Measurements from ENCODE around the gene OTOA.
"Not testable (repeated sequence)": the region's sequence is repeated elsewhere in the genome, so short reads cannot be mapped to it uniquely, and the experiment has no call there.

OTOA gene

DNA sequence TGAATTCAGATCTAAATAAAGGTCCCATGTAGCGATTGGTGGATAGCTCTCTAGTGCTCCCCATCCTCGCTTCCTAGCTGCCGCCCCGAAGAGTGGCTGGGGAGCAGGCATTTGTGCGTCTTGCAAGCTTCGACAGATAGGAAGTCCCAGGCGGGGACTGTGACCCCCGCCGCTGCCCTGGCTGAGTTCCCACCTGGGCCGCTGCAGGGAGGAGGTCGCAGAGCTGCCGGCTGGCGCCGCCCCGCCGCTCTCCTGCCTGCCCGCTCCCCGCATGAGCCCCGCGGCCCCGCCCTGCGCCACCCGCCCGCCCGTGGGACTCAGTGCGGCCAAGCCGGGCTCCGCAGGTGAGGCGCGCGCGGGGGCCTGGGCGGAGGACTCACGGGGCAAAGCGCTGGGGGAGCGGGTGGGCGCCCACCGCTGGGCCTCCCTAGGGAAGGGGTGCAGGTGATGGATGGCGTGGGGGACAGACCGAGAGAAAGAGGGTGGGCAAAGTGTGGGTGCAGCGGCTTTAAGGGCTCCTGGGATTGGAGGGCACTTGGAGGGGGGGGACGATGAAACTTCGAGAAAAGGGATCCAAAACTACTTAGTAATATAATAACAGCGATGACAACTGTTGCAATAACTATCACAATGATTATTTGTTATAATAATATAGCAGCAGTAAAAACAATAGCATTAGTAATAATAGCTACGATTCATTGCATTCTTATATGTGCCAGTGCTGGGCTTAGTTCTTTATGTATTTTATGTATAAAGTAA, at the start of gene OTOA:
Gene OTOA (plus strand): TSS at position 80 of the 759 bp plus-strand sequence. CDS start 14,547 bp downstream, outside the sequence.
- peak; percentile 23 for DNase-seq (ENCODE audit: low read depth, low spot score)

DNA sequence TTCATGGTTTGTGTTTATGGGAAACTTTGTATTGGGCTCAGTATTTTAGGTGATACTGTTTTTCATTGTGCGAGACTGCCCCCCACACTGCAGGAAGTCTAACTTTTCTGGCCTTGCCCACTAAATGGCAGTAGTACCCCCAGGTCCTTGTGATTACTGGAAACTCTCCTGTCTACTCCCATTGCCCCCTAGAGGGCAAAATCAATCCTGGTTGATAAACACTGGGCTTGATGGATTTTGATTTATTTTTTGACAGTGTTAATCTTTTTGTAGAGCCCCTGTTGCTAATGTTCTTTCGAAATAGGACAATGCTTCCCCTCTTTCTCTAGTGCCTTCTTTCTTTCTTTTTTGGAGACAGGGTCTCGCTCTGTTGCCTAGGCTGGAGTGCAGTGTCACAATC, 48.9 kb upstream of the OTOA start:
- DNase-seq (ENCODE audit: low read depth, low spot score): no peak

DNA sequence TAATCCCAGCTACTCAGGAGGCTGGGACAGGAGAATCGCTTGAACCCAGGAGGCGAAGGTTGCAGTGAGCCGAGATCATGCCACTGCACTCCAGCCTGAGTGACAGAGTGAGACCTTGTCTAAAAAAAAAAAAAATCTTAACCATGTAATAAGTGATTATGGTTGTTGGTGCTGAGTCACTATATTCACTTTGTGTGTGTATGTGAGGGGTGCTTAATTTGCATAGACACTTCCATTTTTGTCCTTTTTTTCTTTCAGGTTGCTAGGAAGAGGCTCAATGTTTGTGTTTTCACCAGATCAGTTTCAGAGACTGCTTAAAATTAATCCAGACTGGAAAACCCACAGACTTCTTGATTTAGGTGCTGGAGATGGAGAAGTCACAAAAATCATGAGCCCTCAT, 46.2 kb upstream of the OTOA start:
- DNase-seq (ENCODE audit: low read depth, low spot score): no peak

DNA sequence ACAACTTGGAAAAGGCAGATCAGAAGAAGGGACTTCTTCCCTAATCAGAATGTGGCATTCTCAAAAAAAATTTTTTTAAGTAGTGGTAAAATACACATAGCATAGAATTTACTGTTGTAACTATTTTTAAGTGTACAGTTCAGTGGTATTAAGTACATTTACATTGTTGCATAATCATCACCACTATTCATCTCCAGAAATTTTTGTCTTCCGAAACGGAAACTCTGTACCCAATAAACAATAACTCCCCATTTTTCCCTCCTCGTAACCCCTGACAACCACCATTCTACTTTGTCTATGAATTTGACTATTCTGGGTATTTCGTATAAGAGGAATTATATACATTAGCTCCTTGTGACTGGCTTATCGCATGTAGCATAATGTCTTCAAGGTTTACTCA, 45.5 kb upstream of the OTOA start:
- DNase-seq (ENCODE audit: low read depth, low spot score): no peak

DNA sequence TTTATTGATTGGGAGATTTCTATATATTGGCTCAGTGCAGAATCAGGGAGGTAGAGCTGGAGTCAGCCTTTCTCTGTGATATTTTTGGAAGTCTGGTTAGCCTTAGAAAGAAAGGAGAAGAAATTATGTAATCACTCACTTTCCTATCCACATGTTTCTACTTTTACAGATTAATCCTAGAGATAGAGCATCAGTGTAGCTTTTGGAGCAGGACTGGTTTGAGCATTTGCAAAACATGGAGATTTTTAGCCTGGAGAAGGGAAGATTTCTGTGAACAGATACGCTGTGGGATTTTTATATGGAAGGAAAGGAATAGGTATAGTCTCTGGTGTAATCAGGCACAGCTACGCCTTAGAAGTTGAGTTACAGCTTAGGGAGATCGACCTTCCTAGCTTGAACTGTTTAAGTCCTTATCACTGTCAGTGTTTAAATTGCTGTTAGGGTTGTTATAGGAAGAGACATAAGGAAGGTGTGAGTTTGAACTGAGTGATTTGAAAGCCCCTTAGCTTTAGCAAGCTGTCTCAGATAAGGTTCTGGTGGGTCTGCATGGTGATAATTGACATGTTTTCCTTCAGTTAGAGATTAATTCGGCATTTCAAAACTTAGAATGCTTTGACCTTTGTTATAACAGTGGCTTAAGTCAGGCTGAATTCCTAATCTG, 43.9 kb upstream of the OTOA start:
- no peak for DNase-seq (ENCODE audit: low read depth, low spot score)

DNA sequence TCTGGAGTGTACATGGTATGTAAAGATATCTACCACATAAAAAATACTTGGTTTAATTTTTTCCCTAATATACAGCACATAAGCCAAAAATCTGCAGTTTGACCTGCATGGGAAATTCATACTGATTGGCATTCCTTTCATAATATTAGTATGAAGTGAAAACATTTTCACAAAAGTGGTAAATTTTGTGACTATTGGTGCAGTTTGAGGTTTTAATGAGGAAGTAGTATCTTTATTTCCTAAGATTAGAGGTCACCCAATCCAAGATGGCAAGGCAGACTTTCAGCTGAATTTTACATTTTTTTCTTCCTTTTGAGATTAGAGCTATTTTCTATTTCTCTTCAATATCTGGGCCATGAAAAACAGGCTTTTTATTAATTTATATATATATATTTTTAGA, 43.2 kb upstream of the OTOA start:
- no peak for DNase-seq (ENCODE audit: low read depth, low spot score)

DNA sequence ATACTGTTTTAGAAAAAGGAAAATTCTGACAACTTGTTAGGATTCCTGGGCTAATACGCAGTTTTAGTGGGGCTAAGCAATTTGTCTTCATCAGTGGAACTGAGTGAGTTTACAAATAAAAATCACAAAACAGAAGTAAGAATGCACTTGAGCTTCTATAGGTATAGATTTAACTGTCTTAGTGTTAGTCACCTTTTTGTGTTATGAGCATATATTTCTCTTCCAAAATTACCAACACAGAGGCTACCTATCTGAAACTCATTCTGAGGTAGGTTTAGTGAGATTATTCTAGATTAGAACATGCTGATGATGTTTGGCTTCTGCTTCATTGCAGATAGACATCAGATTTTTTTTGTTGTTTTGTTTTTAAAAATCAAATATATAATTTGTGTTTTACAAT, 41.2 kb upstream of the OTOA start:
- no peak for DNase-seq (ENCODE audit: low read depth, low spot score)

DNA sequence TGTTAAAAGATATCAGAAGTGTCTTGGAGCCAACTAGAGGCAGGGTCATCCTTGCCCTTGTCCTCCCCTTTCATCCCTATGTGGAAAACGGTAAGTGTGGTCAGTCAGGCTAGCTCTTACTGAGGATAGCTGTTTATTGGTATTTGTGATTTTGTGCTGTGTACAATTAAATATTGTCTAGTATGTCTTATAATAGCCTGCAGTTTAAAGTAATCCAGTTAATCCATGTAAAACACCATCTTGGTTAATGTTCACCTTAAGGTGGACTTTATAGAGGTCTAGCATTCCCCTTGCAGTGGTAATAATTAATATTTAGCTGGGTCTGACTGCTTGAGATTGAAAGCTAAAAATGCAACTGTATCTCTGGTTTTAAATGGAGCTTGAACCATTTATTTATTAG, 38.7 kb upstream of the OTOA start:
- DNase-seq (ENCODE audit: low read depth, low spot score): no peak

DNA sequence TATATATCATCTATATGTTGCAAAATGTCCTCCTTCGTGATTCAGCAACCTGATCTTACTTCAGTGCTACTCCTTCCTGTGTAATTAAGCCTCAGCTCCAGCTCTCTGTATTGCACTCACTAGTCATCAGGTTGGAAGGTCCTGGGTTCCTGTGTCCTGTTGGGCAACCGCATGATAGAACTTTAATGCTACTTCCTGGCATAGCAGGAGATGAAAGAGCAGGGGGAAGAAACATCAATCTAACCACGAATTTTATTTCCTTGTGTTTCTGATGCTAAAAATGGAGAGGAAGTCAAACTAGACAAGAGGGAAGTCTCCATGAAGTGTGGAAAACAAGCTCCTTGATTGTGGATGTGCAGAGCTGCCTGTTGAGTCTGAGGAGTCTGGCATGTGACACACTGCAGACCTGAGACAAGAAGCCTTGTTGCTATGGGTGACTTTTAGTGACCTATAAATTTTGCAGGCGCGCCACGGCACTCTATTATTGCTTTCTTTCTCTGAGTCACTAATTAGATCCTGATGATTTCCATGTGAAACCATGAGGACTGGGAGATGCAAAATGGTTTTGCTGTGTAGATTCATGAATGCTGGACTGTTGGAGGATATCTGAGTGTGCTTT, 37.0 kb upstream of the OTOA start:
- DNase-seq (ENCODE audit: low read depth, low spot score): peak; percentile 52

DNA sequence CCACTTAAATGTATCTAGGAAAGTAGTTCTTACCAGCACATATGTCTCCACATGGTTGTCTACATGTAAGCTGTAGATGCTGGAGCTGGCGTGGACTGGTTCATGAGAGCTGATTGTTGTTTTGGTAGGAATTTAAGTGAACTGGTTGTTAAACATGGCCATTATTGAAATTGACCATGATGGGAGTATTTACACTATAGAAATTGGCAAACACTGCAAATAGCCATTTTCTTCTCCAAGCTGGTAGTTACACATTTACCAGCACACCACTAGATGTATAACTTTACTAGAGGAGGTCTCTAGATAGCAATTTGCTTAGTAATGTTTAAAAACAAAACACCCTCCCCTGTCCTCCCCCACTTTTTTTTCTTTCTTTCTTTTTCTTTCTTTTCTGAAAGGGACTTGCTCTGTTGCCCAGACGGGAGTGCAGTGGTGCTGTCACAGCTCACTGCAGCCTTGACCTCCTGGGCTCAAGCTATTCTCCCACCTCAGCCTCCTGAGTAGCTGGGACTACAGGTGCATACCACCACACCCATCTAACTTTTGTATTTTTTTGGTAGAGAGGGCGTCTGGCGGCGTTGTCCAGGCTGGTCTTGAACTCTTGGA, 35.5 kb upstream of the OTOA start:
- no peak for DNase-seq (ENCODE audit: low read depth, low spot score)

DNA sequence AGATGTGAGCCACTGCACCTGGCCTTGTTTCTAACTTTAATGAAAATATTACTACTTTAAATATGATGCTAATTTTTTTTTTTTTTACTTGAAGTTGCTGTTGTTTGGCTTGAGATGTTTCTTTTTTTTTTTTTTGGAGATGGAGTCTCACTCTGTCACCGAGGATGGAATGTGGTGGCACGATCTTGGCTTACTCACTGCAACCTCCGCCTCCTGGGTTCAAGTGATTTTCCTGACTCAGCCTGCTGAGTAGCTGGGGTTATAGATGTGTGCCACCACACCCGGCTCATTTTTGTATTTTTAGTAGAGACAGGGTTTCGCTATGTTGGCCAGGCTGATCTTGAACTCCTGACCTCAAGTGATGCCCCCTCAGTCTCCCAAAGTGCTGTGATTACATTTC, 35.0 kb upstream of the OTOA start:
- DNase-seq (ENCODE audit: low read depth, low spot score): no peak

DNA sequence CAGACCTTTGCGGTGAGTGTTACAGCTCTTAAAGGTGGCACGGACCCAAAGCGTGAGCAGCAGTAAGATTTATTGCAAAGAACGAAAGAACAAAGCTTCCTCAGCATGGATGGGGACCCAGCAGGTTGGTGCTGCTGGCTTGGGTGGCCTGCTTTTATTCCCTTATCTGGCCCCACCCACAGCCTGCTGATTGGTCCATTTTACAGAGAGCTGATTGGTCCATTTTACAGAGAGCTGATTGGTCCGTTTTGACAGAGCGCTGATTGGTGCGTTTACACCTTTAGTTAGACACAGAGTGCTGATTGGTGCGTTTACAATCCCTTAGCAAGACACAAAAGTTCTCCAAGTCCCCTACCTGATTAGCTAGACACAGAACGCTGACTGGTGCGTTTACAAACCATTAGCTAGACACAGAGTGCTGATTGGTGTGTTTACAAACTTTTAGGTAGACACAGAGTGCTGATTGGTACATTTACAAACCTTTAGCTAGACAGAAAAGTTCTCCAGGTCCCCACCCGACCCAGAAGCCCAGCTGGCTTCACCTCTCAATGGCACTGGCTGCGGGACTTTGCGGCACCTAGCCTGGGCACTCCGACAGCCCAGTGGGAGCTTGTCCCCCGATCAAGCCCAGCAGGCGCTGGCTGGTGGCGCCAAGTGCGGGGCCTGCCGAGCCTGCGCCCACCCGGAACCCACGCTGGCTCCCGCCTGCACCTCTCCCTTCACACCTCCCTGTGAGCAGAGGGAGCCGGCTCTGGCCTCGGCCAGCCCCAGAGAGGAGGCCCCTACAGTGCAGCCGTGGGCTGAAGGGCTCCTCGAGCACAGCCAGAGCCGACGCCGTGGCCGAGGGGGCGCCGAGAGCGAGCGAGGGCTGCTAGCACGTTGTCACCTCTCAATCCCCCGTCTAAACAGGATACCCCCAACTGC, 33.9 kb upstream of the OTOA start:
- not testable (repeated sequence) for DNase-seq (ENCODE audit: low read depth, low spot score)

DNA sequence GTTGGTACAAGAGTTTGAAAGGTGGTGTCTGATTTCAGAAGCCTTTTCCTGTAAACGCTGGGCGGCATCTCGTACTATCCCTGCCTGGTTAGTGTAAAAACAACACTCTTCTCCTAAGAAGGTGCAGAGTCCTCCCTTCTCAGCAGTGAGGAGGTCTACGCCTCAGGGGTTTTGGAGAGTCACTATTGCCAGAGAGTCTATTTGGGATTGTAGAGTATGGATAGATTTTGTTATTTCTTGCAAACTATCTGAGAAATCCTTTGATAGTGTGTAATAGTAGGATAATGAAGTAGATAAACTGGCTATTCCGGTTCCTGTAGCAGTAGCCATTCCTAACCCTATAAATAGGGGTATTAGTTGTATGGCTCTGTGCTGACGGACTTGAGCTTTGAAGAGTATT, 32.9 kb upstream of the OTOA start:
- DNase-seq (ENCODE audit: low read depth, low spot score): not testable (repeated sequence)

DNA sequence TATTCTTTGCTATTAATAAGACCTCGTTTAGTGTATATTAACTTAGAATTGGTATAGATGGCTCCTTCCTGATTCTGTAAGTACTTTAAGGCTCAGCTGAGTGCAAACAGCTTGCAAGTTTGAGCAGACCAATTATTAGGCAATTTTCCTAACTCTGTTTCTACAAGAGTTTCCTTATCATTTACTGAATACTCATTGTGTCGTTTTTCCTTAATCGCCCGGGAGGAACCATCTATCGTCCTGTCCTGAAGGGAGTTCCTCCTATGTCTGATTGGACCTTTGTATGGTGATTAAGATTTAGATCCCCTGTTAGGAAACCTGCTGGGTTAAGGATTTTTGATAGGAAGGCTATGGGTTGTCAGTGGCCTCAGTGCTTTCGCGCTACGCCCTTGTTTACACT, 32.4 kb upstream of the OTOA start:
- DNase-seq (ENCODE audit: low read depth, low spot score): not testable (repeated sequence)

DNA sequence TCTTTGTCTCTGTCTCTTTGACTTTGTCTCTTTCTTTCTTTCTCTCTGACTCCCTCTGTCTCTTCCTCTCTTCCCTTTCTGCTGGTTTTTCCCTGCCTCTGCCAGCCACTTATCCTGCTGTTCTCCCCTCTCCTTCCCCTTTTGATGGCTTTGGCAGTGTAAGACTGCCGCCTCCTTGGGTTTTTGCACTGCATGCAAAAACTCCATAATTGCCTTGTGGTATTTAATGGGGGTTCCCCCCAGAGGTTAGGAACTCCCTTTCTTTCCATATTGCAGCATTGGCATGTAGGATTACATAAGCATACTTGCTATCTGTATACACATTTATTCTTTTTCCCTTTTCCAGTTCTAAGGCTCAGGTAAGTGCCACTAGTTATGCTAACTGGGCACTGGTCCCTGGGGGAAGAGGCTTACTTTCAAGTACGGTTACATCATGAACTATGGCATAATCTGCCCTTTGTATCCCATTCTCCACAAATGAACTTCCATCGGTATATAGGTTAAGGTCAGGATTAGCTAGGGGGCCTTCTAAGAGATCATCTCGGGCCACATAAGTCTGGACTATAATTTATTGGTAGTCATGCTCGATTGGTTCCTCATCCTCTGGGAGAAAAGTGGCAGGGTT, 31.7 kb upstream of the OTOA start:
- not testable (repeated sequence) for DNase-seq (ENCODE audit: low read depth, low spot score)

DNA sequence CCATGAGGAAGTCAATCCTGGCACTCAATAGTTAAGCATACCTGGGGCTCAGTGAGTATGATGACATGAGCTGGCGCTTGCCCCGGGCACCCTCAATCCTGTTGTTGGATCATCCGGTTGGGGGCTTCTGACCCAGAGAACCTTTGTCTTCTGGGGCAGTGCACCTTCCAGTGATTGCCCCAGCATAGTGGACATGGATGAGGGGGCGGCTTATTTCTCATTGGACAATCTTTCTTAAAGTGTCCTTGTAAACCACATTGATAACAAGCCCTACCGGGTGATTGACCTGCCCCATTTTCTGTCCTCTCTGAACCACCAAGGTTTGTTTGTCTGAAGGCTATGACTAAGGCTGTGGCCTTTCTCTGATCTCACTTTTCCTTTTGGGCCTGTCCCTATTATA, 29.6 kb upstream of the OTOA start:
- no peak for DNase-seq (ENCODE audit: low read depth, low spot score)

DNA sequence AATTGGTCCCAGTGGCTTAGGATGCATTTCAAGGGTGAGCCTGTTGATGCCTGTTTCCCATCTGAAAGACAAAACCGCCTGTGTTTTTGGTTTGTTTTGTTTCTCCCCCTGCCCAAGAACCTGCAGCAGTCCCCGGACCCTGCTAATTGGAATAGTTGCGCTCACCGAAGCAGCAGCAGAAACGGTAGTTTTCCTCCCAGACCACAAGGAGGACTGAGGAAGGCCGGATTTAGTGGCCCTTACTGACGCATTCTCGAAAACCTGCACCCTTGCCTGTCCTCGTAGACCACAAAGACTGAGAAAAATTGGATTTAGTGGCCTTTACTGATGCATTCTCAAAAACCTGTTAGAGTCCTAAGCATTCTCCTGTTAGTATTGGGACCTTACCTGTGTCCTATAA, 28.1 kb upstream of the OTOA start:
- DNase-seq (ENCODE audit: low read depth, low spot score): not testable (repeated sequence)

DNA sequence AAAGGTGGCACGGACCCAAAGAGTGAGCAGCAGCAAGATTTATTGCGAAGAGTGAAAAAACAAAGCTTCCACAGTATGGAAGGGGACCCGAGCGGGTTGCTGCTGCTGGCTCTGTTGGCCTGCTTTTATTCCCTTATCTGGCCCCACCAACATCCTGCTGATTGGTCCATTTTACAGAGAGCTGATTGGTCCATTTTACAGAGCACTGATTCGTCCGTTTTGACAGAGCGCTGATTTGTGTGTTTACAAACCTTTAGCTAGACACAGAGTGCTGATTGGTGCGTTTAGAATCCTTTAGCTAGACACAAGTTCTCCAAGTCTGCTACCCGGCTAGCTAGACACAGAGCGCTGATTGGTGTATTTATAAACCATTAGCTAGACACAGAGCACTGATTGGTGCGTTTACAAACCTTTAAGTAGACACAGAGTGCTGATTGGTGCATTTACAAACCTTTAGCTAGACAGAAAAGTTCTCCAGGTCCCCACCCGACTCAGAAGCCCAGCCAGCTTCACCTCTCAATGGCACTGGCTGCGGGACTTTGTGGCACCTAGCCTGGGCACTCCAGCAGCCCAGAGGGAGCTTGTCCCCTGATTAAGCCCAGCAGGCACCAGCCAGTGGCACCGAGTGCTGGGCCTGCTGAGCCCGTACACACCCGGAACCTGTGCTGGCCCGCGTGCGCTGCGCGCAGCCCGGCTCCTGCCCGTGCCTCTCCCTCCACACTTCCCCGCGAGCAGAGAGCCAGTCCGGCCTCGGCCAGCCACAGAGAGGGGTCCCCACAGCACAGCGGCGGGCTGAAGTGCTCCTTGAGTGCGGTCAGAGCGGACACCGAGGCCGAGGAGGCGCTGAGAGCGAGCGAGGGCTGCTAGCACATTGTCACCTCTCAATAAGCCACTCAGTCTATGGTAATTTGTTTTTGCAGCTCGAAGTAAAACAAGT, 26.5 kb upstream of the OTOA start:
- DNase-seq (ENCODE audit: low read depth, low spot score): no peak

DNA sequence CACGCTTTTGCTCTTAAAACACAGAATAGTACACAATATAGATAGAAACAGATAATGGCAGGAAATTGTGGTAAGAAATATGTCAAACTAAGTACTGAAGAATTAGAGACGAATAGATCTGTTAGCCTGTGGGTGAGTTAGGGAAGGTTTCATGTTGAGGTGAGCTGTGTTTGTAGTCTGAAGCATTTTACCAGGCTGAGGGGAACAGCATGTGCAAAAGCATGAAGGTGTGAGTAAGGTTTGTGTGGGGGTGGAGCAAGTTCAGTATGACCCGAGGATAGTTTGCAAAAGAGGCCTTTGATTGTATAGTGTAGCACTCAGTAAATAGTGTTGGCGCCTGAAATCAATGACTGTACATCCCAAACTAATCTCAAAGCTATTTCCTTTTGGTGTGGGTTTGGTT, 25.2 kb upstream of the OTOA start:
- no peak for DNase-seq (ENCODE audit: low read depth, low spot score)

DNA sequence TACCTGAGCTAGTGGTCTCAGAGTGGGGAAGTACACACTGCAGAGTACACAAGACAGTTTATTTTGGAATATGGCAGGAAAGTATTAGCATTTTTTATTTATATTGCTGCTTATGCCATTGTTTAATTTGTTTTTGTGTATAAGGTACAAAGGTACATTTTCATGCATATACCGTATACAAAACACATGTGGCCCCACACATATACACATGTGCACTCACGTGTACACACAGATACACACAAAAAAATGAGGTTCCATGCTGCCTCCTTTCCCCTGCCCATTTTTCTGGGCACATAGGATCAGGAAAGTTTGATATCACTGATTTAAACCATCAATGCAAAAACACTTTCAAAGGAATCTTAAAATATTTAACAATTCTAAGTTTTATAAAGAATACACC, 24.3 kb upstream of the OTOA start:
- no peak for DNase-seq (ENCODE audit: low read depth, low spot score)
